NCI-H2107 treated with DMSO at 0.1 percent for 48 hours (cell line): ENCODE data around the gene NOC2L.
"Not testable (repeated sequence)": the region's sequence is repeated elsewhere in the genome, so short reads cannot be mapped to it uniquely, and the experiment has no call there.

Source experiments
- DNase-seq: peaks from one replicate; lab custom pipeline; 2025; ENCODE audit not compliant: unreplicated experiment; lab: John Stamatoyannopoulos, UW

Gene NOC2L

GRCh38 chr1:994546-994945 is 35.5 kb upstream of the NOC2L start:
- DNase-seq, result not testable (repeated sequence)

GRCh38 chr1:993379-993995 is 34.4 kb upstream of the NOC2L start:
- DNase-seq, result no peak

GRCh38 chr1:992362-992761 is 33.3 kb upstream of the NOC2L start:
- DNase-seq, result no peak

- DNase-seq, result no peak
Measured at GRCh38 chr1:991895-992294, 32.8 kb upstream of the NOC2L start.

- DNase-seq, result not testable (repeated sequence)
Measured at GRCh38 chr1:991275-991674, 32.2 kb upstream of the NOC2L start.

GRCh38 chr1:988061-988460 is 29.0 kb upstream of the NOC2L start:
- not testable (repeated sequence) for DNase-seq

- DNase-seq, result no peak
Measured at GRCh38 chr1:985126-985525, 26.1 kb upstream of the NOC2L start.

GRCh38 chr1:984476-984814 is 25.4 kb upstream of the NOC2L start:
- no peak for DNase-seq

GRCh38 chr1:983798-984475 is 24.9 kb upstream of the NOC2L start:
- DNase-seq, result no peak

GRCh38 chr1:982765-983436 is 23.8 kb upstream of the NOC2L start:
- no peak for DNase-seq

- no peak for DNase-seq
Measured at GRCh38 chr1:981955-982558, 23.0 kb upstream of the NOC2L start, which contains the start of gene PERM1. Gene PERM1, minus strand, starts transcription at chr1:982093. Its CDS starts 1,064 bp downstream, at chr1:981029.

- DNase-seq, result no peak
Measured at GRCh38 chr1:981491-981954, 22.5 kb upstream of the NOC2L start.

GRCh38 chr1:980602-981395 is 21.7 kb upstream of the NOC2L start:
- no peak for DNase-seq

GRCh38 chr1:980137-980571 is 21.1 kb upstream of the NOC2L start:
- no peak for DNase-seq

GRCh38 chr1:979744-980072 is 20.7 kb upstream of the NOC2L start:
- no peak for DNase-seq

- DNase-seq, result no peak
Measured at GRCh38 chr1:978835-979743, 20.0 kb upstream of the NOC2L start.

- no peak for DNase-seq
Measured at GRCh38 chr1:978069-978834, 19.2 kb upstream of the NOC2L start.

GRCh38 chr1:976791-977190 is 17.7 kb upstream of the NOC2L start:
- DNase-seq, result not testable (repeated sequence)
